Measurements from ENCODE around the gene TUBB3.

GRCh38 chr16:89982318-89982717 lies 59.2 kb downstream of the TUBB3 start:
- TF ChIP-seq TAF1 (IDR thresholded peaks at IDR 0.05; ENCODE audit: borderline replicate concordance, low read depth, low read length) (no peak), POLR2A (IDR thresholded peaks at IDR 0.05; ENCODE audit: low read depth, low read length) (no peak)

Data from GM12892 (cell line).